Stromal cell of bone marrow (primary cell): ENCODE results near the gene PCSK2.

ENCODE experiments used
- DNase-seq: peaks from one replicate; pipeline ENCODE4 v3.0.0-alpha.2; 2012; ENCODE audit warnings: low read depth

The PCSK2 gene

DNA sequence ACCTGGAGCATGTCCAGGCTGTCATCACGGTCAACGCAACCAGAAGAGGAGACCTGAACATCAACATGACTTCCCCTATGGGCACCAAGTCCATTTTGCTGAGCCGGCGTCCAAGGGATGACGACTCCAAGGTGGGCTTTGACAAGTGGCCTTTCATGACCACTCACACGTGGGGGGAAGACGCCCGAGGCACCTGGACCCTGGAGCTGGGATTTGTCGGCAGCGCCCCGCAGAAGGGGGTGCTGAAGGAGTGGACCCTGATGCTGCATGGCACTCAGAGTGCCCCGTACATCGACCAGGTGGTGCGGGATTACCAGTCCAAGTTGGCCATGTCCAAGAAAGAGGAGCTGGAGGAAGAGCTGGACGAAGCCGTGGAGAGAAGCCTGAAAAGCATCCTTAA lies 254.8 kb downstream of the PCSK2 start:
- no peak for DNase-seq

- DNase-seq, result no peak
These were observed 255.7 kb downstream of the PCSK2 start for GRCh38 chr20:17482536-17482935.

GRCh38 chr20:17485017-17485416 lies 258.2 kb downstream of the PCSK2 start:
- DNase-seq, result no peak

DNA sequence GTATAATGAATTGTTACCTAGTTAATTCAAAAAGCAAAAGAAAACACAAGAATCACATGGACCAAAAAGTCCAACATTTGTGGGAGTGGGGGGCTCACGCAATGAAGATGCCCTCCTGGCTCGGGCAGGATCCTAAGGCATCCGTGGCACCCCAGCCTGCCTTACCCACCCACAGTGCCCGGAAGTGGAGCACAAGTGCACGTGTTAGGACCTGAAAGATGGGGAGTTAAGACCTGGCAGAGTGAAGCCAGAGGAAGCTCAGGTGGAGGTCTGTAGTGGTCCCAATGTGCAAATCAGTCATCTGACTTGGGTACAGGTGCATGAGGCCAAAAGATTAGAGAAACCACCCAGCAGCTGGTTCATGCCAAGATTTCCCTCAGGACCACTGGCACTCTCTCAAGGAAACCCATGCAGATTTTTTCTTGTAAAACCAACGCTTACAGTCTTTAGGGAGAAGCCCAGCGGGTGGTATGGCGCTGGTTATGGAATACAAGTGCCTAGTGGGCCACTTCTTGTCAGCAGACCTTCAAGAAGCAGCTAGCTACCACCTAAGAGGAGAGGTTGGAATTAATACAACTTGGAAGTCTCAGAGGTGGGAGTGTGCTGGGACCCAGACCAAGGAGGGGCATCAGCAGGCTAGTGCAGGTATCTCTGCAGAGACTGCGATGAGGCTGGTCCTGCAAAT lies 262.2 kb downstream of the PCSK2 start:
- DNase-seq, result no peak

GRCh38 chr20:17490501-17490900 lies 263.7 kb downstream of the PCSK2 start:
- DNase-seq, result no peak

GRCh38 chr20:17491041-17491440 lies 264.2 kb downstream of the PCSK2 start:
- DNase-seq, result no peak

DNA sequence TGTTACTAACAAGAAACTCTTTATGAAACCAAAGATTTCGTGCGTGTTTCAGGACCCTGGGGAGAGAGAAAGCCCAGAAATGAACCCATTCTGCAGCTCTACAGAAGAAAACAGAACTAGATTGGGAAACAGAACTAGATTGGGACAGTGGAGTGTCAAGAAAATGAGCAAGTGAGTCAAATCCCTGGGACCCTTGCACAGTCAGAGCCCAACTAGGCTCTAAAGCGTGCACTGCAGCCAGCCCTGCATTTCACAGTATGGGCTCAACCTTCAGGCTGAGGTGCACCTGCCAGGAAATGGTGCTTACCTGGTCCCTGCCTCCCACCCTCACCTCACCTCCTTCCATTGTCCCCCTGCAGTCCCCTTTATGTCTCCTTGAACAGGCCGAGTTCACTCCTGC lies 264.6 kb downstream of the PCSK2 start:
- DNase-seq, result no peak

DNA sequence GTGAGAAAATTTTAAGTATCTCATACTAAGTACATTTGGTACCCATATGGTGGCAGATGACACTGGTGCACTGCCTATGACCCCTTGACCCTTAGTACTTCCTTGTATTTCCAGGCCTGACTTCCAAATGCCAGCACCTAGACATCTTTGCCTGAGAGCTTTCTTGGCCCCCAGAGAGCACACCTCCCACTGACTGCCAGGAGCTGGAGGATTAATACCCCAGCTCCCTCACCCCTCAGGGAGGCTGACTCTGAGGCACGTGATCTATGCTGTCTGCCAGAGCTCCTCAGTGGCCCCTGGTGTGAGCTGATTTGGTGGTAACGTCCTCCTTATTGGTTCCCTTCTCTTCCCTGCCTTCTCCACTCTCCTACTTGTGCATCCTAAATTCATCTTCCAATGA lies 266.3 kb downstream of the PCSK2 start:
- DNase-seq, result no peak

DNA sequence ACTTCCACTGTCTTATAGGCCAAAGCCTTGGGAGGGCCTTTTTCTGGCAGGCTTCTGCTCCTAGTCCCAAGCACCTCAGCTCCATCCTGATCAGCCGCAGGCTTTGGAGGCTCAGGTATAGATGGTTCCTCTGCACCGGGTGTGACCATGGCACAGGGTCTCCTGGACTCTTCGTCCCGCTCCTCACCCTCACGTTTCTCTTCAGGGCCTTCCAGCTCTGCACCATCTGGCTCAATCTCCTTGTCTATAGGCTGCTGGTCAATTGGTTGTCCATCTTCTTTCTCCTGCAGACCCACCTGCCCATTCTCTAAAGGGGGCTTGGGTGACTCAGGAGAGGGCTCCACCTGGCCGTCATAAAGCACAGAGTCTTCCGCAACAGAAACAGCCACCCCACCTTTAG lies 267.4 kb downstream of the PCSK2 start:
- no peak for DNase-seq

- no peak for DNase-seq
These were observed 269.0 kb downstream of the PCSK2 start for GRCh38 chr20:17495826-17496225.

- DNase-seq, result no peak
These were observed 271.2 kb downstream of the PCSK2 start for GRCh38 chr20:17497821-17498580.

DNA sequence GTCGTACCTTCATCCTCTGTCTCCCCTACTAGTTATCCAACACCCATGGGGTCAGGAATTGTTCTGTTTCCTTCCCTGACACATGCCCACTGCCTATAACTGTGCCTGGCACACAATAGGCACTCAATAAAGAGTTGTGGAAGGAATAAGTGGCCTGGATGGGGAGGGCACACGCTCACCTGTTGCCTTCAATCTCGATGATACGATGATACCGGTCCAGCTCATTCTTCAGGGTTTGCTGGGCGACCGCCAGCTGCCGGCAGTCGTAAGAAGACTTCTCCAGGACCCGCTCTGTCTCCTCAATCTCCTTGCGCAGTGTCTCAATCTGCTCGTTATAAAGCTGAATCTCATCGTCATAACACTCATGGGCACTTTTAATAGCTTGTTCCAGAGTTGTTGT lies 271.8 kb downstream of the PCSK2 start:
- DNase-seq, result no peak

- DNase-seq, result no peak
These were observed 272.2 kb downstream of the PCSK2 start for GRCh38 chr20:17499041-17499440.

- no peak for DNase-seq
These were observed 273.4 kb downstream of the PCSK2 start for GRCh38 chr20:17500271-17500670.

- no peak for DNase-seq
These were observed 274.0 kb downstream of the PCSK2 start for GRCh38 chr20:17500826-17501225.

GRCh38 chr20:17501701-17502100 lies 274.9 kb downstream of the PCSK2 start:
- no peak for DNase-seq

DNA sequence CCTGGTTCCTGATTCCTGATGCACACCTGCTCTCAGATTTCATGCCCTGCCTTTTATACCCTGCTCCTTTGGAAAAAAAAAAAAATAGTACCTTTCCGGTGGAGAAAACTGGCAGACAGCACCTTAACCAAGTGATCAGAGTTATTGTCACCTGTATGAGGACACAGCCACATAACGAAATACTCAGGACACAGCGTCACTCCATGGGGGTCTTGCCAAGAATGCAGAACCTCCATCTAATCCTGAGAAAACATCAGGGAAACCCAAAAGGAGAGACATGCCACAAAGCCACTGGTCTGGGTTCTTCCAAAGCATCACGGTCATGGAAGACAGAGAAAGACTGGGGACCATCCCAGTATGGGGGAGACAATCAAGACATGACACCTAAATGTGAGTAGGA lies 275.3 kb downstream of the PCSK2 start:
- DNase-seq, result no peak

GRCh38 chr20:17503301-17504065 lies 276.6 kb downstream of the PCSK2 start:
- DNase-seq, result no peak

- no peak for DNase-seq
These were observed 277.4 kb downstream of the PCSK2 start for GRCh38 chr20:17504066-17504897.

DNA sequence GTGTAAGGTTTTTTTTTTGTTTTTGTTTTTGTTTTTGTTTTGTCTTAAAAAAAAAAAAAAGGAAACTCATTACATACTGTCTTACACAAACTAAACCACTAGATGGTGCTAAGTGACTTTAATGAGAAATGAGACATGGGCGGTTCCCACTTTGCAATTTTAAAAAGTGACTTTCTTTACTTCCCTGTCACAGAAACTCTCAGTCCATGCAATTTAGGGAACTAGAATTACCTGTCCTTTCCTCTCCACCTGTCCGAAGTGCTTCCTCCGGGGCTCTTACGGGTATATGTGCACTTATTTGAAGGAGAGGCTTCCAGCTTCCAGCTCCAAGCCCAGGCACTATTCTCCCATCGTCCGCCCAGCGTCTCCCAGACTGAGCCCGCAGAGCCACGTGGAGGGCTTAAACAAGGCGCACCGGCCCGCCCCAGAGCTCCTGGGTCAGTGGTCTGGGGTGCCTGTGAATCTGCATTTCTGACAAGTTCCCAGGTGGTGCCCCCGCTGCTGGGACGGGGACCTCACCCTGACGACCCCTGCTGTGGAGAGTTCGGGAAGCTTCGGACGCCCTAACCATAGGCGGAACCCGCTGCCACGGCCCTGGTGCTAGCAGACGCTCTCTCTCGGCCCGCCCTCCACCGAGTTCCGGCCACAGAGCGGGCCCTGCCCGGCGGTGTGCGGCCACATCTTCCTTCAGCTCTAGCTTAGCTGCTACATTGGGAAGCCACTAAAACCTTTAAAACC lies 278.2 kb downstream of the PCSK2 start:
- peak; percentile 21 for DNase-seq
